HCT116 (cell line): ENCODE results near the gene MIER2.

Experiments used
- ELF1 ChIP-seq: IDR thresholded peaks from 2 replicates; pipeline ENCODE4 v1.6.1; 2012; ENCODE audit warnings: low read depth, borderline replicate concordance
- TF ChIP-seq, protein P1 (sequence below), 3 experiments: fragments of 200-600 bp in 1 of 3; sonication (generic) in 1 of 3; IDR thresholded peaks in 2 of 3; conservative IDR thresholded peaks in 1 of 3; 2 replicates each; pipeline ENCODE4 v1.5.1; 2012 to 2017; ENCODE audit warnings: low read depth in 2 of 3, low read length in 2 of 3, antibody characterized with exemption in 1 of 3, borderline replicate concordance in 1 of 3, control low read depth in 1 of 3, mild to moderate bottlenecking in 1 of 3, mixed read lengths in 1 of 3, mixed run types in 1 of 3, moderate library complexity in 1 of 3; ENCODE audit not compliant: insufficient read depth in 1 of 3
- TF ChIP-seq, protein P2 (sequence below): IDR thresholded peaks from 2 replicates; pipeline ENCODE4 v1.6.1; 2012

DNA sequence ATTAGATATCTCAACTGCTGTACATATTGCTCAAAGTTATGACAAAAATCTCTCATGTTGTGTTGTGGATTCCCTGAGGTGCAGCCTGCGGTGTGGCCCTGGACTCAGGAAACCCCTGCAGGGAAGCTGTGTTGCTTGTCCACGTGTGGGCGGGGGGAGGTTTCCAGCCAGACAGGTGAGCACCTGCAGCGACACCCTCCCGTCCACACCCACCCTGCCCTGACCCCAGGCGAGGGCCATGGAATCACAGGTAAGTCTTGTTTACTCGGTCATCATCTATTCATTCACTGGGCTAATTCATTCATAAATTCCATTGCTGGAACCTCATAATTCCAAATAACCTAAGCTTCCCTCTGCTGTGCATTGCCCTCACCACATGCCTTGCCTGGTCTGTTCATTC lies 67.5 kb downstream of the MIER2 start:
- TF ChIP-seq, protein P1, sequence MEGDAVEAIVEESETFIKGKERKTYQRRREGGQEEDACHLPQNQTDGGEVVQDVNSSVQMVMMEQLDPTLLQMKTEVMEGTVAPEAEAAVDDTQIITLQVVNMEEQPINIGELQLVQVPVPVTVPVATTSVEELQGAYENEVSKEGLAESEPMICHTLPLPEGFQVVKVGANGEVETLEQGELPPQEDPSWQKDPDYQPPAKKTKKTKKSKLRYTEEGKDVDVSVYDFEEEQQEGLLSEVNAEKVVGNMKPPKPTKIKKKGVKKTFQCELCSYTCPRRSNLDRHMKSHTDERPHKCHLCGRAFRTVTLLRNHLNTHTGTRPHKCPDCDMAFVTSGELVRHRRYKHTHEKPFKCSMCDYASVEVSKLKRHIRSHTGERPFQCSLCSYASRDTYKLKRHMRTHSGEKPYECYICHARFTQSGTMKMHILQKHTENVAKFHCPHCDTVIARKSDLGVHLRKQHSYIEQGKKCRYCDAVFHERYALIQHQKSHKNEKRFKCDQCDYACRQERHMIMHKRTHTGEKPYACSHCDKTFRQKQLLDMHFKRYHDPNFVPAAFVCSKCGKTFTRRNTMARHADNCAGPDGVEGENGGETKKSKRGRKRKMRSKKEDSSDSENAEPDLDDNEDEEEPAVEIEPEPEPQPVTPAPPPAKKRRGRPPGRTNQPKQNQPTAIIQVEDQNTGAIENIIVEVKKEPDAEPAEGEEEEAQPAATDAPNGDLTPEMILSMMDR (IDR thresholded peaks at IDR 0.05 in 2 of 3, conservative IDR thresholded peaks at IDR 0.05 in 1 of 3; ENCODE audit: borderline replicate concordance in 1 of 3, insufficient read depth in 1 of 3, low read depth in 2 of 3, low read length in 2 of 3) = no peak
- TF ChIP-seq, protein P2, sequence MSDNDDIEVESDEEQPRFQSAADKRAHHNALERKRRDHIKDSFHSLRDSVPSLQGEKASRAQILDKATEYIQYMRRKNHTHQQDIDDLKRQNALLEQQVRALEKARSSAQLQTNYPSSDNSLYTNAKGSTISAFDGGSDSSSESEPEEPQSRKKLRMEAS = no peak
- no peak for TF ChIP-seq ELF1
